ENCODE measurements around the gene ULK4. TPM values are rescaled to one million over a fixed set of nuclear protein-coding genes. Genes with fewer than 3 reads are reported as not detected.

Gene ULK4
- total RNA-seq, 120 experiments from 2014 or later = 7.7 to 29.9 (median 14.8) TPM

Other genes with a start within 250 kb of the ULK4 start
- gene TRAK1, start 129.3 kb upstream of the ULK4 start, total RNA-seq = 100 to 1,000 TPM in 2 of 120 experiments, 10 to 100 TPM in 118; 52.9 to 121 (median 72.5) TPM